GM18867 (cell line): Measurements from ENCODE around the gene FRMD4A.

Experiments
- ATAC-seq: cut with Tn5 transposase; IDR thresholded peaks from one replicate; pipeline ENCODE4 v1.9.1; 2021; ENCODE audit warnings: mild to moderate bottlenecking, moderate library complexity; ENCODE audit not compliant: unreplicated experiment

FRMD4A gene

GRCh38 chr10:13994932-13995331, 335.8 kb downstream of the FRMD4A start:
- ATAC-seq: no peak

DNA sequence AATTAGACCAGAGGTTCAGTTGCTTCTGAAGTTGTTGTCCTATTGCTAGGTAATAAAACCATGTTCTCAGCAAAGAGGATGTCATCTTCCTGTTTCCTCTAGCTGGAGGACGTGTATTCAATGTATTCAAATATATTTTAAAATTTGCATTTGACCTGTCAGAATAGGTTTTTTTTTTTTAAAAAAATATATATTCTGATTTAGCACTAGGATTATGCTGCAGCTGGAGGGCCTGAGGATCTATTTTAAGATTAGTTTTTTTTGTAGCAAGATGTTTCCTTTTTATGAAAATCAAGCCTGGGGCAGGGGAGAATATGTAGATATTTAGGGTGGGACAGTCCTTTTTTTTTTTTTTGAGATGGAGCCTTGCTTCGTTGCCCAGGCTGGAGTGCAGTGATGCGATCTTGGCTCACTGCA, 337.0 kb downstream of the FRMD4A start:
- no peak for ATAC-seq

GRCh38 chr10:13993169-13993568, 337.6 kb downstream of the FRMD4A start:
- no peak for ATAC-seq

GRCh38 chr10:13991353-13991752, 339.4 kb downstream of the FRMD4A start:
- no peak for ATAC-seq

- no peak for ATAC-seq
These were observed 339.8 kb downstream of the FRMD4A start for GRCh38 chr10:13990946-13991345.

- ATAC-seq: no peak
These were observed 340.3 kb downstream of the FRMD4A start for GRCh38 chr10:13990392-13990805.

DNA sequence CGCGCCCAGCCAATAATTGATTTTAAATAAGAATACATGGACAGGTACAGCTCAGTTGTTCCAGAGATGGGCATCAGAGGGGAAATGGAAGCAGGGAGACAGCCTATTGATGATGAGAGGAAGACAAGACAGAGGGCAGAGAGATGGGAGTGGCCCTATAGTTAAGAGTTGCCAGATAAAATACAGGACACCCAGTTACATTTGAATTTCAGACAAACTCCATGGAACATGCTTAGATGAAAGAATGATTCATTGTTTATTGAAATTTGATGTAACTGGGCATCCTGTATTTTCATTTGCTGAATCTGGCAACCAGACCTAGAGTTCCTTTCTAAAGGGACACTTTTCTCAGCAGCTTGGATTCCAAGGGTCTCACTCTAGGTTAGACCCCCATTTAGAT, 341.1 kb downstream of the FRMD4A start:
- ATAC-seq: no peak

GRCh38 chr10:13987446-13987845, 343.3 kb downstream of the FRMD4A start:
- no peak for ATAC-seq

GRCh38 chr10:13984647-13985155, 346.0 kb downstream of the FRMD4A start:
- no peak for ATAC-seq

GRCh38 chr10:13983035-13983434, 347.7 kb downstream of the FRMD4A start:
- no peak for ATAC-seq

DNA sequence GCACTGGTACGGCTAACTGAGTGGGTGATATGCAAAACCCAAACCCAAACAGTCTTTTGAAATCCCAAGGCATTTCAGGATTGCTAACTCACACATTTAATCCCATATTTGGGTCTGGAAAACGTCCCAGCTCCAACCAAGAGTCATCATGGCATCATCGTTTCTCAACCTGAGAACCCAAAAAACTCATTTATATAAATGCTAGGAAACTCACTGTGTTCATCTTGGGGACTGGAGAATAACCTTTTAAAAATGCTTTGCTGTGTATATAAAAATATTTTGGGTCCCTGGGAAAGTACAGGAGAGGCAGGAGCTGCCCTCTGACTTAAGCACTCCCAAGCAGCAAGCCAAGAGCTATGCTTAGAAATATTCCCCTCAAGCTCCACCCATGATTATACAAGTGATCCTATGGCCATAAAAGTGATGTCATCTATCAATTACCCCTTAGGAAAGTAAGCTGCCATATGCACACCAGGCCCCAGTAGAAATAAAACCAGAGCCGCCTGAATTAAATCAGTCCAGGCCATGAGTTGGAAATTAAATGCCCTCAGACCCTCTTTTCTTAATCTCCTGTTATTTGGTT, 352.1 kb downstream of the FRMD4A start:
- ATAC-seq: no peak

- no peak for ATAC-seq
These were observed 352.7 kb downstream of the FRMD4A start for GRCh38 chr10:13977861-13978532.

DNA sequence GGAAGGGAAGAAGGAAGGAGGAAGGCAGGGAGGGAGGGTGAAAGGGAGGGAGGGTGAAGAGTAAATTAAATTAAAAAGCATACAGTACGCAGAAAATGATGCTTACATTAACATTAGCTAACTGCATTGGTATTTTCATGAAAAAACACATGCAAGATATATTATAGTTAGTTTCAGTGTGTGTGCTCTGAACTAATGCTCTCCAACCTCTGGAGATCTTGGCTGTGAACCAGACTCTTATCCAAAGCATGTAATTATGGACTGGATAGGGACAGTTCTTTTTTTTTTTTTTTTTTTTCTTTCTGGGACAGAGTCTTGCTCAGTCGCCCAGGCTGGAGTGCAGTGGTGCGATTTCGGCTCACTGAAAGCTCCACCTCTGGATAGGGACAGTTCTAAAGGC, 357.0 kb downstream of the FRMD4A start:
- no peak for ATAC-seq

- ATAC-seq: no peak
These were observed 358.1 kb downstream of the FRMD4A start for GRCh38 chr10:13972609-13973008.

DNA sequence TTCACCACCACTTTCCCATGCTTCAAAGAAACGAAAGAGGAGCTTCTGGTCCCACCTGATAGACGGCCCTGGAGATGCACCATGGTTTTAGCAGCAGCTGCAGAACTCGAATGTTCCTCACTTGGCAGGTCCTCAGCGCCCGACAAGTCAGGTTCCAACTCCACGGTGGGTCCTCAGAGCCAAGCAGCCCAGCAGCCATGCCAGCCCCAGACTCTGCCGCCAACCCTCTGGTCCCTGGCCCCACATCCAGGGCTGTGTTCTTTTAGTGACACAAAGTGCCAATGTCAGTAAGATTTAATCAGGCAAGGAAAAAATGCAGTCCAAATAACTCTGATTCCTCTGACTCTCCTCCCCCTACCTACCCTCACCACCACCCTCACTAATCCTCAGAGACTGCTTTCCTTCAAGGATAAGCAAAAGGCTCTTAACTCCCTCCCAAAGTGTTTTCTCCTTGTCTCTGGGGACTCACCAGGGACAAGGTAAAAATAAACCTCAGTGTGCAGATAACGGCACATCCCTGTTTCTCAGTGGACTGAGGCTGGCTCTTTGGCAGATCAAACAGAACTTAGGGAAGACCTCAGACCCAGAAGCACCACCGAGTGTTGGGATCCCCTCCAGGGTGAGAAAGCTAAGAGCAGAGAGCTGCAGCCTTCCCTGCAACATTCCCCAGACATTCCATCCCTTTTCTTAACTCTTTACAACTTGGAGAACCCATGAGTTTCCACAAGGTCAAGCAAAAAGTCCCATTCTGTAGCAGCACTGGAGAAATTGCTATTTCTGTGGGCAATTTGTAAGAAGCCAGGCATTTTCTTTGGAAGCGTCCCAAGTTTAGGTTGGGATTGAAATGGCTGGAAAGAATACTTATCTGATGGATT, 358.9 kb downstream of the FRMD4A start:
- no peak for ATAC-seq

- ATAC-seq: no peak
These were observed 359.8 kb downstream of the FRMD4A start for GRCh38 chr10:13970957-13971353.

GRCh38 chr10:13970236-13970956, 360.3 kb downstream of the FRMD4A start:
- ATAC-seq: no peak

DNA sequence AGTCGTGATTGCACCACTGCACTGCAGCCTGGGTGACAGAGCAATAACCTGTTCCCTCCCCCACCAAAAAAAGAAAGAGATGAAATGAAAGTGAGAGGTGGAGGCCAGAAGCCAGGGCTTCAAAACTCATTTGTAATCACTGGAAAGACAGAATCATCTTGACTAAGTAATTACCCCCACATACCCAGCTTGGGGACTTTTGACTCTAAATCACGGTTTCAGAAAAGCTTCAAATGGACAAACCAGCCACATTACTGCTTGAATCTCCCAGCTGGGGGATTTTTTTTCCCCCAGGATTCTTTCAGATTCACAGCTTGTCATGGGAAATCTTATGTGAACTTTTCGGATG, 361.0 kb downstream of the FRMD4A start:
- ATAC-seq: no peak

DNA sequence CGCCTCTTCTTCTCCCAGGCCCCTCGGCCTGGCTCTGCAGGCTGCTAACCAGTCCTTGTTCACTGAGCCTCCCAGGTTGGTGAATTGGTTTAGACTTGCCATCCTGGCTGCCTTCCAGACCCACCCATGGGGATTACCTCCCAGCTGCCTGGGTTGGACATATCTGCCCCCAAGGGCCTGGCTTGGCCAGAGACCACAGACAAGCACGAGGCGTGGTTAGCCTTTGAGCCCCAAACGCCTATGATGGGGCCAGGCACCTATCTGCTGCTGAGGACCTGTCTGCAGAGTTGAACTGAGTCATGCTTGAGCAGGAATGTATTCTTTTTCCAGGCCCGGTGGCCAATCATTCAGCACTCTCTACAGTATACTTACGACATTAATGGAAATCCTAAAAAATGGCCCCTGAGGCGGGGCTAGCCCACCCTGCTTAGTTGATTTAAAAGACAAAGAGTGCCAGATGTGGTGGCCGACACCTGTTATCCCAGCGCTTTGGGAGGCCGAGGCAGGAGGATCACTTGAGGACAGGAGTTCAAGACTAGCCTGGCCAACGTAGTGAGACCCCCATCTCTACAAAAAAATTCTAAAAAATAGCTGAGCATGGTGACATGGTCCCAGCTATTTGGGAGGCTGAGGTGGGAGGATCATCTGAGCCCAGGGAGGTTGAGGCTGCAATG, 361.5 kb downstream of the FRMD4A start:
- ATAC-seq: no peak

- no peak for ATAC-seq
These were observed 368.9 kb downstream of the FRMD4A start for GRCh38 chr10:13961853-13962252.

DNA sequence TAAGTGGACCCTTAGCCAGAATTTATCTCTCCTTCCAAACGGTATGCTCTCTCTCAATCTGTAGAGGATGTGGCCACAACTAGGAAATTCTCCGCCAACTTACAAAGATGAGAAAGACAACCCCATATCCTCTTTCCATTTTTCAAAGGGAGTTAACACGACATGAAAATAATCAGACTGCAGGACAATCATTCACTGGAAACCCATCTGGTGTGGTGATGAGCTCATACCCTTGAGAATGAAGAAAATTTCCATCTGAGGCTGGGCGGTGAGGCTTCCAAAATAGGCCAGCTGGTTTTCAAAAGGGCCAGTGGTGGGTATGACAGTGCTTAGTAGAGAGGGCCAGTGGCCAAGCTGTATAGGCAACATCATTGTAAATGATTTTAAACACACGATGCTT, 369.6 kb downstream of the FRMD4A start:
- no peak for ATAC-seq
